Stimulated activated CD4-positive, alpha-beta T cell treated with anti-CD3 and anti-CD28 coated beads, Interleukin-2, amount 100 ng/mL, for 4 hours (primary cell): ENCODE results near the gene CLDN5.

ENCODE experiments used
- DNase-seq: peaks from one replicate; pipeline ENCODE4 v3.0.0-alpha.2; 2020; ENCODE audit warnings: low read depth

Gene CLDN5

DNA sequence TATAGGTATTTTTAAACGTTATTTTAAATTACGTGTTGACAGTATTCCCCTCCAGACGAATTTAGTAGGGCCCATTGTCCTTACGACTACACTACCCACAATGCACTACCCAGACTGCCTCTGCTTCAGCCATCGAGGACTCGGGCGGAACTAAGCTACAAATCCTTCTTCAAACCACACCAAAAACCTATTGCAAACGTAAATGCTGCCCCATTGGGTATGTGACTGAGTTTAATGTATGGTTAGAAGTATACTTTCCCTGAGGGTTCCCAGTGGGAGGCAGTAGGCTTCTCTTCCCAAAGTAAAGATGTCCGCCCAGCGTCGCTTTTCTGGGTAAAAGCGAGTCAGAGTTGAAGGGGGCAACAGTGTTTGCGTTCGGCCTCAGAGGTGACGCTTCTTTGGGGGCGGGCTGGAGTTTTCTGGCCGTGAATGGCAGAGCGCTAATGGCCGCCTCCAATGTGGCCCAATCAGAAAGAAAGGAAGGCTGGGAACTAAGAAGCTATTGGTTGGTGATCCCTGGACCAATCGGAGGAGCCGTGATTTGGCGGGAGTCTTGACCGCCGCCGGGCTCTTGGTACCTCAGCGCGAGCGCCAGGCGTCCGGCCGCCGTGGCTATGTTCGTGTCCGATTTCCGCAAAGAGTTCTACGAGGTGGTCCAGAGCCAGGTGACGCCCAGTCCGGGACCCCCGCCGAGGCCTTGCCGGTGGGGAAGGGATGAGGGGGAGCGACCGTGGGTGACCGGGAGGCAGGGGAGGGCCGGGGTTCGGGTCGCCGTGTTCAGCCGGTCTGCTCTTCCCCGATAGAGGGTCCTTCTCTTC is 44.6 kb downstream of the CLDN5 start, which contains the start of gene CDC45:
Gene CDC45, plus strand, starts transcription at position 566 of the 818 bp plus-strand sequence. Its CDS starts 49 bp downstream, at position 615.
- peak; percentile 92 for DNase-seq

DNA sequence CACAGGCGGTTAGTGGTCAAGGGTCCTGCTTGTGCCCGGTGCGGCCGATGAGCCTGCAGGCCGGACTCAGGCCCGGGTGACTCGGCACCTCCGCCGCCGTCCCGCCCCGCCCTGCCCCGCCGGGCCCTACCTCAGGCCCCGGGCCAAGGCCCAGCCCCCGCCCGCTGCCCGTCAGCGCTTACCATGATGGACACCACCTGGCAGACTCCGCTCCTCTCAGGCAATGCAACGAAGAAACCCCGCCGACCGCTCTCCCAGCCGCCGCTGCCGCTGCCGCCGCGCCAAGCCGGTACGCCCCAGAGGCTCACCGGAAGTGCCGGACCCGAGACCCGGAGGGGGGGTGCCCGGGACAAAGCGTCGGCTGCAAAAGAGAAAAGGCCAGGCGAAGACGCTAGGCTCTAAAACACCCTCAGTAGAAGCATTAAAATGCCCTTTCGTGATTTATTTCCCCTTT is 45.3 kb downstream of the CLDN5 start, which contains the start of gene UFD1:
Gene UFD1, minus strand, starts transcription at position 293 of the 454 bp plus-strand sequence. Its CDS starts 108 bp downstream, at position 185.
- DNase-seq, result peak; percentile 54

DNA sequence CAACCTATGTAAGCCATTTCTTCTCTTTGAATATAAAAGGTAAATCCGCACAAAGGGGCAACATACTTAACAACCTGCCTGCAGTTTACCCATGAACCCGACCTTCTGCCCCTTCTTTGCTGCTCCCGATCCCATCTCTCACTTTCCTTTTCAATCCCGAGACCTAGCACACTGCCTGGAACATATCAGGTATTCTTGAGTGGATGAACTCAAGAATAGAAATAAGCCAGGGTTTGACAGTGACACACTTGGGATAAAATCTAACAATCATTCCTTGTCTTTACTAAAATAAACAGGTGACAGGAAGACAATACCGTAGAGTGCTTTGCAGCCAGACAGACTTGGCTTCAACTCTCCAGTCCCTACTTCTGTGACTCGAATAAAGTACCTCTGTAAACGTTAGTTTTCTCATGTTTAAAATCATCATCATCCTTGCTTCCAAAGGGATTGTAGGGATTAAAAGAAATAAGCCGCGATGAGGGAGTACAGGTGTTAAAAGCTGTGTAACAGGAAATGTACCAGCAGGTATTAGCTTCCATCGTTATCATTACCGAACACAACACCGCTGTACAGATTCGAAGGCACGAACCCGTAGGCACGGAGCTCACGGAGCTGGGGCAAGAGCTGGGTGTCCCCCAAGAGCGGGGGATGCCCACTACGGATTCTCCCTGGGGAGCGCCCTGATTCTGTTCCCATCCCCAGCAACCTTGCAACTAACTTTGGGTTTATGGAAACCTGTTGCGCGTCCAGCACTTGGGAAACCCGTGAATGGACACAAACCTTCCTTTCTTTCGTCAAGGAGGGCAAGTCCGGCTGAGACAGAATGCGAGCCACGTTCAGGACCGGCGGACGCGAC is 45.9 kb downstream of the CLDN5 start:
- DNase-seq, result no peak

DNA sequence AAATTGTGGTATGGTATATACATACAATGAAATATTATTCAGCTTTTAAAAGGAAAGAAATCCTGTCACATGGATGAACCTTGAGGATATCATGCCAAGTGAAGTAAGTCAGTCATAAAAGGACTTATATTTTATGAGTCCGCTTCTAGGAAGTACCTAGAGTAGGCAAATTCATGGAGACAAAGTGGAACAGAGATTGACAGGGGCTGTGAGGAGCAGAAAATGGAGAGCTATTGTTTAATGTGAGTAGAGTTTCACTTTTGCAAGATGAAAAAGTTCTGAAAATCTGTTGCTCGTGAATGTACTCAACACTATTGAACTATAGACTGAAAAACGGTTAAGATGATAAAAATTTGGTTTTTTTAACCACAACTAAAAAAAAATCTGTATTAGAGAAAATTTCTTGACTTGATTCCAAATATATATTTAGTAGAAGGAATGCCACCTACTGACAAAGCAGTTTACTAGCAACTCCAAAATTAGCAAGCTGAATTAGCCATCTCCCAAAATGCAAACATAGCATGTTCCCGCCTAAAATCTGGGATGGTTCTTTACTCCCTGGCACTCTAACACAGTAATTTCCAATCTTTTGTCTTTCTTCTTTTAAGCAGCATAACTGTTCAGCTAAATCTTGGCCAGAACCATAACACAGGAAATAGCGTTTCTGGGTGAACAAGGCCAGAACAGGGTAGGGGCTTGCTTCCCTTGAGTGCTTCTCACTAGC is 46.7 kb downstream of the CLDN5 start:
- DNase-seq, result no peak

DNA sequence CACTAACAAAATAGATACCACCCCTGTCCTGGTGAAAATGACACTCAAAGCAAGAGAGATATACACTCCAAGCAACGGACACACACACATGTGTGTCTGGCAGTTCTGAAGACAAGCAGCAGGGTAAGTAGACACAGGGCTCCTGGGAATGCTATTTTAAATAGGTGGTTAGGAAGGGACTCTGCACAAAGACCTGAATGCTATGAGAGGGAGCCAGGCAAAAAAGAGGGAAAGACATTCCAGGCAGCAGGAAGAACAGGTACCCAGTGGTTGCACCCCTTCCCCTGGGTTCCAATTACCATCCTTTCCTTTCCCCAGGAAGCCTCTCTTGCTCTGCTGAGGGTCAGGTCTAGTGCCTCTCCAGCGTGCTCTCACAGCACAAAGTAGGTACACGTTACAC is 48.2 kb downstream of the CLDN5 start:
- no peak for DNase-seq

DNA sequence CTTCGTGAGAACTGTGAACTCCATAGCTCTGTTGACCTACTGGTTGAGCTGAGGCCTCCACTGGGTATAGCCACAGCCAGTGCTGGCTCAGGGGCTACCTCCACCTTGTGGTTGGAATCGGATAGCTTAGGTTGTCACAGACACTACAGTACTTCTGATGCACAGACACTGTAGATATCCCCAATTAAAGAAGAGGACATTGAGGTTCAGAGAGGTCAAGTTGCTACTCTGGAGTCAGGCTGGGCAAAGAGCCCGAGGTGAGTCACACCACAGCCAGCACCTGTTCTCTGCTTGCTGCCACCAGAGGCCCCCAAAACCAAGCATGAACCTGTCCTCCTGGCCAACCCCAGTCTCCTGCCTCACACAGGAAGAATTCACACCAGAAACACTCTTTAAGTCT is 50.6 kb downstream of the CLDN5 start:
- DNase-seq, result no peak
